DOHH2 (cell line): ENCODE measurements around the gene ALDH5A1.

Experiments used
- H3F3A ChIP-seq: fragments of 200-600 bp; sonication (generic), shearing (Covaris generic); 2 replicates; pipeline ENCODE4 v1.6.0; 2016; ENCODE audit warnings: antibody characterized with exemption, mild to moderate bottlenecking; ENCODE audit not compliant: control insufficient read depth, insufficient read depth
- H3K27ac ChIP-seq: fragments of 200-600 bp; sonication (generic); 2 replicates; pipeline ENCODE4 v1.5.1; 2014; ENCODE audit warnings: low read depth, mild to moderate bottlenecking, low read length, moderate library complexity
- H3K27me3 ChIP-seq: fragments of 200-600 bp; sonication (generic); 2 replicates; pipeline ENCODE4 v1.6.1; 2014; ENCODE audit warnings: mild to moderate bottlenecking, low read length, mixed read lengths; ENCODE audit not compliant: control insufficient read depth
- H3K36me3 ChIP-seq: fragments of 200-600 bp; sonication (generic); 2 replicates; pipeline ENCODE4 v1.6.1; 2014; ENCODE audit warnings: mild to moderate bottlenecking, low read length, moderate library complexity, mixed read lengths; ENCODE audit not compliant: control insufficient read depth
- H3K4me1 ChIP-seq: fragments of 200-600 bp; sonication (generic); 2 replicates; pipeline ENCODE4 v1.6.1; 2014; ENCODE audit warnings: mild to moderate bottlenecking, low read length, mixed read lengths; ENCODE audit not compliant: control insufficient read depth
- H3K4me2 ChIP-seq: fragments of 200-600 bp; sonication (generic); 2 replicates; pipeline ENCODE4 v1.6.0; 2014; ENCODE audit warnings: mild to moderate bottlenecking, low read length, moderate library complexity
- H3K4me3 ChIP-seq: fragments of 200-600 bp; sonication (generic); 2 replicates; pipeline ENCODE4 v1.5.1; 2014; ENCODE audit warnings: mild to moderate bottlenecking, low read length, mixed read lengths
- H3K79me2 ChIP-seq: fragments of 200-600 bp; sonication (generic); 2 replicates; pipeline ENCODE4 v1.6.1; 2014; ENCODE audit warnings: mild to moderate bottlenecking, low read length, mixed read lengths; ENCODE audit not compliant: control insufficient read depth
- H3K9me2 ChIP-seq: fragments of 200-600 bp; sonication (generic); replicated peaks from 2 replicates; pipeline ENCODE4 v1.6.1; 2014; ENCODE audit warnings: mild to moderate bottlenecking, low read length, mixed read lengths; ENCODE audit not compliant: control insufficient read depth
- H3K9me3 ChIP-seq: fragments of 200-600 bp; sonication (generic); 2 replicates; pipeline ENCODE4 v1.6.1; 2014; ENCODE audit warnings: antibody characterized with exemption, low read length, mixed read lengths; ENCODE audit not compliant: control insufficient read depth, insufficient read depth
- H4K20me1 ChIP-seq: fragments of 200-600 bp; sonication (generic); 2 replicates; pipeline ENCODE4 v1.6.0; 2014; ENCODE audit warnings: low read depth, mild to moderate bottlenecking, antibody characterized with exemption, low read length, moderate library complexity; ENCODE audit not compliant: control insufficient read depth, insufficient read depth
- CTCF ChIP-seq: fragments of 200-600 bp; sonication (generic); IDR thresholded peaks from one replicate; pipeline ENCODE4 v1.5.1; 2014; ENCODE audit warnings: antibody characterized with exemption, mild to moderate bottlenecking, low read depth, low read length; ENCODE audit not compliant: poor library complexity, severe bottlenecking
- EZH2phosphoT487 ChIP-seq: fragments of 200-600 bp; sonication (generic); IDR thresholded peaks from 2 replicates; pipeline ENCODE4 v1.6.1; 2017; ENCODE audit warnings: borderline replicate concordance, mild to moderate bottlenecking, antibody characterized with exemption, low read length, moderate library complexity, mixed read lengths

ALDH5A1 gene

DNA sequence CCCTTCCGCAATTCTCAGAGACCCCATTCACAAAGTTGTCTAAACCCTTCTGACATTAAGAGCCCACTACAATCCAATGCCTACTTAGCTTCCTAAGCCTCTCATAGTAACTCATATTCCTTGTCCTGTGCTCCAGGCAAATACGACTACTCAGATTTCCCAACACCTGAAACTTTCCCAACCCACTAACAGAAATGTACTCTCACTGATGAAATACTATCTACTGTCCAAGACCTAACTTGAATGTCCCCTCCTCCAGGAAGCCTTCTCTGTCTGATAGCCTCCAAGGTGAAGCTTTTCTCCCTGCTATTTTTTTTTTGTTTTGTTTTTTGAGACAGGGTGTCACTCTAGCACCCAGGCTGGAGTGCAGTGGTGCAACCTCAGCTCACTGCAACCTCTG is 35.8 kb upstream of the ALDH5A1 start:
- no peaks in the 10 kb centered on the region for H3K79me2 ChIP-seq
- no peaks in the 10 kb centered on the region for H4K20me1 ChIP-seq
- H3K27ac ChIP-seq: no peak overlapping the region
- H3F3A ChIP-seq: no peaks in the 10 kb centered on the region
- no peaks in the 10 kb centered on the region for H3K4me1 ChIP-seq
- no peaks in the 10 kb centered on the region for H3K9me2 ChIP-seq
- no peaks in the 10 kb centered on the region for H3K27me3 ChIP-seq
- no peak overlapping the region for H3K4me2 ChIP-seq
- H3K4me3 ChIP-seq: no peak overlapping the region
- no peaks in the 10 kb centered on the region for H3K36me3 ChIP-seq
- no peaks in the 10 kb centered on the region for H3K9me3 ChIP-seq
- TF ChIP-seq EZH2phosphoT487 (no peak), CTCF (no peak)

DNA sequence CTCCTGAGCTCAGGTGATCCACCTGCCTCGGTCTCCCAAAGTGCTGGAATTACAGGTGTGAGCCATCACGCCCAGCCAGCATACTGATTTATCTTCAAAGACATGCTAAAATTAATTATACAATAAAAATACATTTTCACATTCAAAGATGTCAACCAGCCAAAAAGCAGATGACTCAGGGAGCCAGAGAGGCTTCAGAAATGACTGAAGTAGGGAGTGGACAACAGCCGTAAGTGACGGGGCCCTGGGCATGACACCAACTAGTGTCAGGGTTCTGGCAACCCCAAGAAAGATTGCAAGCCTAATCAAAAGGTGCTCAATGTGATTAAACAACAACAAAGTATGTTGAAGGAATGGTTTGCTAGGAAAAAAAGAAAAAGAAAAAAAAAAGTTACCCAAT is 33.8 kb upstream of the ALDH5A1 start:
- H3K27me3 ChIP-seq: no peaks in the 10 kb centered on the region
- no peaks in the 10 kb centered on the region for H3K4me1 ChIP-seq

GRCh38 chr6:24464253-24465038 is 30.3 kb upstream of the ALDH5A1 start:
- Histone ChIP-seq H3K9me2 (no peaks in the 10 kb centered on the region), H3K27ac (no peak overlapping the region), H3F3A (no peaks in the 10 kb centered on the region), H3K36me3 (no peaks in the 10 kb centered on the region), H3K4me3 (no peak overlapping the region), H3K79me2 (no peaks in the 10 kb centered on the region), H3K9me3 (no peaks in the 10 kb centered on the region), H4K20me1 (no peaks in the 10 kb centered on the region), H3K4me1 (no peaks in the 10 kb centered on the region), H3K4me2 (no peak overlapping the region), H3K27me3 (no peaks in the 10 kb centered on the region)
- TF ChIP-seq EZH2phosphoT487 (no peak), CTCF (no peak)

More for the DNA sequence above, 33.8 kb upstream of the ALDH5A1 start:
- no peaks in the 10 kb centered on the region for H3K79me2 ChIP-seq
- no peak overlapping the region for H3K4me3 ChIP-seq
- no peaks in the 10 kb centered on the region for H3K9me2 ChIP-seq
- no peaks in the 10 kb centered on the region for H3K9me3 ChIP-seq
- H3F3A ChIP-seq: no peaks in the 10 kb centered on the region
- no peak overlapping the region for H3K4me2 ChIP-seq
- TF ChIP-seq EZH2phosphoT487 (no peak), CTCF (no peak)
- H3K27ac ChIP-seq: no peak overlapping the region
- no peaks in the 10 kb centered on the region for H3K36me3 ChIP-seq
- no peaks in the 10 kb centered on the region for H4K20me1 ChIP-seq

GRCh38 chr6:24469811-24470210 is 25.0 kb upstream of the ALDH5A1 start:
- Histone ChIP-seq H3K27me3 (no peaks in the 10 kb centered on the region), H3K9me2 (no peaks in the 10 kb centered on the region), H4K20me1 (no peaks in the 10 kb centered on the region), H3K9me3 (no peaks in the 10 kb centered on the region), H3K4me1 (no peaks in the 10 kb centered on the region), H3K4me3 (no peak overlapping the region), H3K27ac (no peak overlapping the region), H3K79me2 (no peaks in the 10 kb centered on the region), H3K4me2 (no peak overlapping the region), H3K36me3 (no peaks in the 10 kb centered on the region), H3F3A (no peaks in the 10 kb centered on the region)
- no peak for TF ChIP-seq EZH2phosphoT487
- TF ChIP-seq CTCF: no peak
